Measurements from ENCODE around the gene C1orf35.

C1orf35 gene

GRCh38 chr1:228076796-228077430, 26.2 kb downstream of the C1orf35 start:
- TF ChIP-seq ZNF274 (IDR thresholded peaks at IDR 0.05; ENCODE audit: low read depth, low read length): no peak

GRCh38 chr1:228075801-228076271, 27.3 kb downstream of the C1orf35 start:
- TF ChIP-seq ZNF274 (IDR thresholded peaks at IDR 0.05; ENCODE audit: low read depth, low read length): no peak

More at GRCh38 chr1:228076796-228077430, 26.2 kb downstream of the C1orf35 start:
- no peak overlapping the region for H3K4me3 ChIP-seq (ENCODE audit: low read length)

DNA sequence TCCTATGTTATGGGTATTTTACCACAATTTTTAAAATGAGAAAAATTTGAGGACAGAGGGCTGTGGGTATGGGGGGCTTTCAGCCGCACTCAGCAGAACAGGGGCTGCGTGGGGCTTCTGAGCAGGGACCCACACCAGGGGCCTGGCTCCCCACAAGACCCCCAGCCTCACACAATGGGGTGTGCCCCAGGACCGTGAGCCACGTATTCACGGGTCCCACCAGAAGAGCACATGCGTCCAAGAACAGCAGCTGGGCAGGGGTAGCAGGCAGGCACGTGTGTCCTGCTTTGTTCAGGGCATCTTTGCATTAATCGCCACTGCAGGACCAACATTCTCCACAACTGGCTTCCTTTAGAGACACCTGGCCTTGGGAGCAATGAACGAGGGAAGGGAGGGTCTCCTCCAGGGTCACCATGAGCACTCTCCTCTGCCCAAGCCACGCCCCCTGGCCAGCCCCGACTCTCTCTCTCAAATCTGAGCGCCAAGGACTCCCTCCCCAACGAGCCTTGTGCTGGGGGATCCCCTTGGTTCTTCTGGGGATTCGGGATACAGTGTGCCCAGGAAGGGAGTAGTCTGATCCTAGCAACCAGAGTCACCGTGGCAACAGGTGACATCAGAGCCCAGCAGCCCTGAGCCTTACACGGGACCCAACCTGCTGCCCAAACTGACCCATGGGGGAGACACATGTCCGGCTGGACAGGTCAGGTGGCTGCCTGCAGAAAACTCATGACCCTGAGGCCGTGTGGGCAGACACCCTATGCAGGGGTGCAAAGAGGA, 28.0 kb downstream of the C1orf35 start:
- no peak overlapping the region for H3K4me3 ChIP-seq (ENCODE audit: low read length)
- no peak for TF ChIP-seq ZNF274 (IDR thresholded peaks at IDR 0.05; ENCODE audit: low read depth, low read length)

More at GRCh38 chr1:228075801-228076271, 27.3 kb downstream of the C1orf35 start:
- H3K4me3 ChIP-seq (ENCODE audit: low read length): no peak overlapping the region

DNA sequence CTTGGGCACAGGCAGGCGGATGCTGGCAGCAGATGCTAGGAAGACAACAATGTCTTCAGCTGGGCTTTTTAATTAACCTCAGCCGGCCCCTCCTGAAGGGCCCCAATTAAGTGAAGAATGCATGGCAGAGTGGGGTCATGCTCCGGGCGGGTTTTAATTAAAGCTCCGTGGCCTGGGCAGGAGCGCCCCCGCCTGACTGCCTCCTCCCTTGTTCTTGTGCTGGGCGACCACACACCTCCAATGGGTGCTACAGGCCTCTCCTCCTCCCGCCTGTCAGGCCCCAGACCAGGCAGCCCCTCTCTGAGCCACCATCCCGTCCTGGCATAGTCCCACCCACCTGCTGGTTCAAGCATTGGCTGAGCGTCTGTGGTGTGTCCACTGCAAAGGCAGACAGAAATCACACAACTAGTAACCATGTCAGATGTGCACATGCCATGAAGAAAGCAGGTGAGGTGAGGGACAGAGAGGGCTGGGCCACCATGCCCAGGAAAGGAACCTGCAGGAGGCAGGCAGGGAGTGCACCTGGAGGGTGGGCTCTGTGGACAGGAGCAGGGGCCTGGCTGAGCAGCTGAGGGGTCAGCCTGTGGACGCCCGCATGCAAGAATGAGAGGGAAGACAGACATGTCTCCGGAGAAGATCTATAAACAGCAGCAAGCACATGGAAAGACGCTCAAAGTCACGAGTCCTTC, 29.1 kb downstream of the C1orf35 start:
- no peak for TF ChIP-seq ZNF274 (IDR thresholded peaks at IDR 0.05; ENCODE audit: low read depth, low read length)

DNA sequence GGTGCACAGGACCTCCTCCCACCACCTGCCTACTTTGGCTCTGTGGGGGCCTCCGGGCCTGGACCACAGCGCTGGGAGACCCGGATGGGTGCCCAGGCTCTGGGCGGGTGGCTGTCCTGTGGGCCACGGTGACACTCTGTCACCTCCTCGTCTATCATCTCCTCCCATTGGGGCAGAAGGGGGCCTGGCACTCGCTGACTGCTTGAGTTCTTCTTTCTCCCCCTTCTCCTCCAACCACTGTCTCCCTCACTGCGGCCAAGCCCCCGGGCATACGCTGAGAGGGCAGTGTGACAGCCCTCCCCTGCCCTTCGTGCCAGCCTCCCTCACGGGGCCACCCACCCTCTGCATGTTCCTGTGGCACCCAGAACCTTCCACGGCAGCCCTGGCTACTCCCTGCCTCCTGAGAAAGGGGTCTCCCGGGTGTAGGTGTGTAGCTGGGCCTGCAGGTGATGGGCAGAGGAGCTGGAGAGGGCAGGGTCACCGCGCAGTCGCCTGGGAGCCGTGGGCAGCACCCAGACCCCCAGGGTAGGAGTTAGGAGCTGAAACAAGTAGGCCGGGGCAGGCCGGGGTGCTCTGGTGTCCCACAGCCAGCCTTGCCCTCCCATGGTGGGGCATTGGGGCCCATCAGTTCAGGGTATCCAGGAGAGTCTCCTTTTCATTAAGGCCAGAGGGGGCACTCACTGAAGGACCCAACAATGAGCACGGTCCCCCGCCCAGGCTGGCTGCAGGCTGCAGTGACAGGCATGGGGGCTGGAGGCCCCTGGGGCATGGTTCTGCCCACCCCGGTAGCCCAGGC, 29.9 kb downstream of the C1orf35 start:
- H3K4me3 ChIP-seq (ENCODE audit: low read length): no peak overlapping the region
- no peak for TF ChIP-seq ZNF274 (IDR thresholded peaks at IDR 0.05; ENCODE audit: low read depth, low read length)

More for the DNA sequence above, 29.1 kb downstream of the C1orf35 start:
- no peak overlapping the region for H3K4me3 ChIP-seq (ENCODE audit: low read length)

DNA sequence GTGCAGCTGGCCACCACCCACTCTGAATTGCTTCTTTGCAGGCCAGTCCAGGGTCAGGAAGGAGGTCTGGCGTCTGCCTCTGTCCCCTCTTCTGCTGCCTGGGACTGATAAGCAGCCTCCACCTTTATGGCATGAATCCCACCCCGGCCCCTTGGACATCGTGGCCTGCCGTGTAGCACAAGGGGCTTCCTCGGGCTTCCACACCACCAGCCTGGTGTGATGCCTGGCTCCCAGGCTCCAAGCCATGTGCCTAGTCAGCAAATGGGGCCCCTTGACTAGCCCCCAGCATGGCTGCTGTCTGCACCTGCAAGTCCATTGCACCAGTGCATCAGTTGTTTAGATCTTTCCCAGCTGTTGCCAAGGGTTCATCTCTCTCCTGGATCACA, 30.5 kb downstream of the C1orf35 start:
- no peak overlapping the region for H3K4me3 ChIP-seq (ENCODE audit: low read length)
- no peak for TF ChIP-seq ZNF274 (IDR thresholded peaks at IDR 0.05; ENCODE audit: low read depth, low read length)

- H3K4me3 ChIP-seq (ENCODE audit: low read length): no peak overlapping the region
- no peak for TF ChIP-seq ZNF274 (IDR thresholded peaks at IDR 0.05; ENCODE audit: low read depth, low read length)
Observed at GRCh38 chr1:228071839-228072657, 31.1 kb downstream of the C1orf35 start.

GRCh38 chr1:228070851-228071250, 32.3 kb downstream of the C1orf35 start:
- H3K4me3 ChIP-seq (ENCODE audit: low read length): no peak overlapping the region
- no peak for TF ChIP-seq ZNF274 (IDR thresholded peaks at IDR 0.05; ENCODE audit: low read depth, low read length)

DNA sequence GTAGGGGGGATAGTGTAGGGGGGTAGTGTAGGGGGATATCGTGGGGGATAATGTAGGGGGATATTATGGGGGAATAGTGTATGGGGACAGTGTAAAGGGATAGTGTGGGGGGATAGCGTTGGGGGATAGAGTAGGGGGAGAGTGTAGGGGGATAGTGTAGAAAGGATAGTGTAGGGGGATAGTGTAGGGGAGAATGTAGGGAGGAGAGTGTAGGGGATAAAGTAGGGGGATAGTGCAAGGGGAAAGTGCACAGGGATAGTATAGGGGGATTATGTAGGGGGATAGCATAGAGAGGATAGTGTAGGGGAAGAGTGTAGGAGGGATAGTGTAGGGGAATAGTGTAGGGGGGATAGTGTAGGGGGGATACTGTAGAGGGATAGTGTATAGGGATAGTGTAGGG, 33.0 kb downstream of the C1orf35 start:
- no peak overlapping the region for H3K4me3 ChIP-seq (ENCODE audit: low read length)
- TF ChIP-seq ZNF274 (IDR thresholded peaks at IDR 0.05; ENCODE audit: low read depth, low read length): no peak

GRCh38 chr1:228068359-228068758, 34.8 kb downstream of the C1orf35 start:
- no peak for TF ChIP-seq ZNF274 (IDR thresholded peaks at IDR 0.05; ENCODE audit: low read depth, low read length)
- no peak overlapping the region for H3K4me3 ChIP-seq (ENCODE audit: low read length)

DNA sequence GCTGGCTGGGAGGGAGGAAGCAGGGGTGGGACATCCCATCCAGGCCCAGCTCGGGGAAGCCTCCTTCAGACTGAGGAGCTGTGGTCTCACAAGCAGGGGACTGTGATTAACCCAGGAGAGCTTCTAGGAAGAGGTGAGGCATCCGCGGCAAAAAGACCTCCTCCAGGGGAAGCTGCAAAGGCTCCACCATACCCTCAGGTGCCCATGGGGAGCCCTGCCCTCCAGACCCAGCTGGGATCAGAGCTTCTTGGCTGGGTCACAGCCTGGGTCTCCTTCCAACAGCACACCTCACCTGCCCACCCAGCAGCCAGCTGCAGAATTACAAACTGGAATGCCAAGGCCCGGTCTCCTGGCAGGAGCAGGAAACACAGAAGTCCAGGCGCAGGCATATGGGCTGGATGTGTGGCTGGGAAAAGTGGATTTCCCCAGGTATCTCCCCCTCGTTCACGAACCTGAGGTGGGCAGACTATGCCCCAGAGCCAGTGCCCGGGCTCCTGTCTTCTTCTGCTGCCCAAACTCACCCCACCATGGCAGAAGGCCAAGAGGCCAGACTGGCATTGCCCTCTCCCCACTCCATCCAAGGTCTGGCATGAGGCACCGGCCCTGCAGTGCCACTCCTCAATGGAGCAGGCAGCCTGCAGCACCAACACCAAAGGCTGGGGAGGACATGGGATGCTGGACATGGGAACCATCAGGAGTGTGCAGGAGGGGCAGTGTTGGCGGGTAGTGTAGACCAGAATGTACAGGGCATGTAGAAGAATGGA, 36.1 kb downstream of the C1orf35 start:
- no peak overlapping the region for H3K4me3 ChIP-seq (ENCODE audit: low read length)
- TF ChIP-seq ZNF274 (IDR thresholded peaks at IDR 0.05; ENCODE audit: low read depth, low read length): no peak

DNA sequence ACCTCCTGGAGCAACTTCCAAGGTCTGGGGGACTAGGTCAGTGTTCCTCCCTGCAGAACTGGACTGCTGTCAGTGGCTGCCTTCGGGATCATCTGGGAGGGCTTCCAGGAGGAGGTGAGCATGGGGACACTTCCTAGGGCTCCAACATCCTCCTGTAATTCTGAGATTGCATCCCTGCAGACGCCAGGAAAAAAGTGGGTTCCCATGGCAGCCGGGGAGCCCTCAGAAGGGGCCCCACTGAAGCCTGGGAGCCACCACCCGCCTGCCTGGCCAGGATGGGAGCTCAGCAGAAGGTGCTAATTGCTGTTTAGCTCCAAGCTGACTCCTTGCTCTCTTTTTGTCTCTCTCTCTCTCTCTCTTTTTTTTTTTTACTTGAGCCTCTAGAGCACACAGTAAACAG, 36.7 kb downstream of the C1orf35 start:
- H3K4me3 ChIP-seq (ENCODE audit: low read length): no peak overlapping the region
- no peak for TF ChIP-seq ZNF274 (IDR thresholded peaks at IDR 0.05; ENCODE audit: low read depth, low read length)
